ENCODE measurements around the gene ZNF628. TPM values are rescaled to one million over a fixed set of nuclear protein-coding genes. Genes with fewer than 3 reads are reported as not detected.

The ZNF628 gene
- total RNA-seq, 4 donors from 2014 or later = 1.7 to 6.4 (median 2.6) TPM

- no peak for DNase-seq (ENCODE audit: low spot score)
- TF ChIP-seq CTCF (IDR thresholded peaks at IDR 0.05) = no peak
- no peak for ATAC-seq (ENCODE audit: low FRiP score)
Observed at GRCh38 chr19:55502197-55502952, 26.0 kb downstream of the ZNF628 start.

- DNase-seq (ENCODE audit: low spot score) = no peak
- TF ChIP-seq CTCF (IDR thresholded peaks at IDR 0.05) = no peak
- no peak for ATAC-seq (ENCODE audit: low FRiP score)
Observed at GRCh38 chr19:55503157-55503501, 26.7 kb downstream of the ZNF628 start.

GRCh38 chr19:55503502-55504251 is 27.3 kb downstream of the ZNF628 start:
- peak; percentile 95 for ATAC-seq (ENCODE audit: low FRiP score)
- TF ChIP-seq CTCF (IDR thresholded peaks at IDR 0.05) = peak in 2 of 3 donors; percentile 48 to 99
- peak; percentile 86 for DNase-seq (ENCODE audit: low spot score)

- no peak for ATAC-seq (ENCODE audit: low FRiP score)
- no peak for TF ChIP-seq CTCF (IDR thresholded peaks at IDR 0.05)
Observed at GRCh38 chr19:55504252-55504603, 27.8 kb downstream of the ZNF628 start.

GRCh38 chr19:55504981-55505380 is 28.6 kb downstream of the ZNF628 start:
- no peak for ATAC-seq (ENCODE audit: low FRiP score)
- no peak for DNase-seq (ENCODE audit: low spot score)
- TF ChIP-seq CTCF (IDR thresholded peaks at IDR 0.05) = no peak

More at GRCh38 chr19:55504252-55504603, 27.8 kb downstream of the ZNF628 start:
- DNase-seq (ENCODE audit: low spot score) = no peak

GRCh38 chr19:55508120-55508519 is 31.7 kb downstream of the ZNF628 start:
- ATAC-seq (ENCODE audit: low FRiP score) = no peak
- TF ChIP-seq CTCF (IDR thresholded peaks at IDR 0.05) = no peak

More at GRCh38 chr19:55508120-55508519, 31.7 kb downstream of the ZNF628 start:
- DNase-seq (ENCODE audit: low spot score) = no peak
